ENCODE measurements around the gene LY6G5B.

DNA sequence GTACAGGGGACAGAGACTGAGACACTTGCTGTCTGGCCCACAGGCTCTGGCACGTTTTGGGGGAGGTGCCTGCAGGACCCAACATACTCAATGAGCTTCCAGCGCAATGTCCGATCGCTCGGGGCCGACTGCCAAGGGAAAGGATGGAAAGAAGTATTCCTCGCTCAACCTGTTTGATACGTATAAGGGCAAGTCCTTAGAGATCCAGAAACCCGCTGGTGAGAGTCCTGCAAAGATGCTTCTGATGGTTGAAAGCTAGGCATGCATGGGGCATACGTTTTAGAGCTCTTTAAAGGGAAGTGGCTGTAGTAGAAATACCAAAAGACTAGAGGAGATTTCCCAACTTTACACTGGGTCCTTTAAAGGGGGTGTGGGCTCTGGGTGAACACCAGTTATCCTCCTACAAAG, 47.1 kb upstream of the LY6G5B start:
- TF ChIP-seq, protein P1, sequence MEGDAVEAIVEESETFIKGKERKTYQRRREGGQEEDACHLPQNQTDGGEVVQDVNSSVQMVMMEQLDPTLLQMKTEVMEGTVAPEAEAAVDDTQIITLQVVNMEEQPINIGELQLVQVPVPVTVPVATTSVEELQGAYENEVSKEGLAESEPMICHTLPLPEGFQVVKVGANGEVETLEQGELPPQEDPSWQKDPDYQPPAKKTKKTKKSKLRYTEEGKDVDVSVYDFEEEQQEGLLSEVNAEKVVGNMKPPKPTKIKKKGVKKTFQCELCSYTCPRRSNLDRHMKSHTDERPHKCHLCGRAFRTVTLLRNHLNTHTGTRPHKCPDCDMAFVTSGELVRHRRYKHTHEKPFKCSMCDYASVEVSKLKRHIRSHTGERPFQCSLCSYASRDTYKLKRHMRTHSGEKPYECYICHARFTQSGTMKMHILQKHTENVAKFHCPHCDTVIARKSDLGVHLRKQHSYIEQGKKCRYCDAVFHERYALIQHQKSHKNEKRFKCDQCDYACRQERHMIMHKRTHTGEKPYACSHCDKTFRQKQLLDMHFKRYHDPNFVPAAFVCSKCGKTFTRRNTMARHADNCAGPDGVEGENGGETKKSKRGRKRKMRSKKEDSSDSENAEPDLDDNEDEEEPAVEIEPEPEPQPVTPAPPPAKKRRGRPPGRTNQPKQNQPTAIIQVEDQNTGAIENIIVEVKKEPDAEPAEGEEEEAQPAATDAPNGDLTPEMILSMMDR (IDR thresholded peaks at IDR 0.05; ENCODE audit: low read depth, low read length), result no peak
- no peak for TF ChIP-seq EZH2phosphoT487 (IDR thresholded peaks at IDR 0.05; ENCODE audit: low read depth)

Data from OCI-LY3 (cell line).